ENCODE results near the gene MORN4.
"Not testable (repeated sequence)": the region's sequence is repeated elsewhere in the genome, so short reads cannot be mapped to it uniquely, and the experiment has no call there.

The MORN4 gene

GRCh38 chr10:97659589-97659988 lies 26.3 kb upstream of the MORN4 start:
- Histone ChIP-seq H3K79me2 (ENCODE audit: control insufficient read depth, insufficient read depth, low read length, unreplicated experiment) (peaks cover 4% of the 10 kb centered on the region), H3K36me3 (ENCODE audit: insufficient read depth, low read length) (peaks cover 30% of the 10 kb centered on the region), H3K27ac (ENCODE audit: low read depth, low read length) (no peak overlapping the region)

GRCh38 chr10:97656777-97657176 lies 23.5 kb upstream of the MORN4 start:
- peaks cover 10% of the 10 kb centered on the region for H3K79me2 ChIP-seq (ENCODE audit: control insufficient read depth, insufficient read depth, low read length, unreplicated experiment)
- no peak overlapping the region for H3K27ac ChIP-seq (ENCODE audit: low read depth, low read length)
- H3K4me3 ChIP-seq (ENCODE audit: low read depth, low read length) = no peak overlapping the region
- no peaks in the 10 kb centered on the region for H3K4me1 ChIP-seq (ENCODE audit: control insufficient read depth, insufficient read depth, low read length, unreplicated experiment)
- H2AFZ ChIP-seq (ENCODE audit: low read length, unreplicated experiment) = no peak overlapping the region
- no peaks in the 10 kb centered on the region for H3K27me3 ChIP-seq (ENCODE audit: insufficient read depth, low read length)
- H3K36me3 ChIP-seq (ENCODE audit: insufficient read depth, low read length) = peaks cover 28% of the 10 kb centered on the region

More at GRCh38 chr10:97659589-97659988, 26.3 kb upstream of the MORN4 start:
- Histone ChIP-seq H3K4me1 (ENCODE audit: control insufficient read depth, insufficient read depth, low read length, unreplicated experiment) (no peaks in the 10 kb centered on the region), H3K4me3 (ENCODE audit: low read depth, low read length) (no peak overlapping the region), H3K27me3 (ENCODE audit: insufficient read depth, low read length) (no peaks in the 10 kb centered on the region), H2AFZ (ENCODE audit: low read length, unreplicated experiment) (no peak overlapping the region)

- Histone ChIP-seq H2AFZ (ENCODE audit: low read length, unreplicated experiment) (no peak overlapping the region), H3K79me2 (ENCODE audit: control insufficient read depth, insufficient read depth, low read length, unreplicated experiment) (peaks cover 33% of the 10 kb centered on the region), H3K4me1 (ENCODE audit: control insufficient read depth, insufficient read depth, low read length, unreplicated experiment) (peaks cover 31% of the 10 kb centered on the region), H3K27ac (ENCODE audit: low read depth, low read length) (no peak overlapping the region), H3K36me3 (ENCODE audit: insufficient read depth, low read length) (peaks cover 26% of the 10 kb centered on the region), H3K4me3 (ENCODE audit: low read depth, low read length) (no peak overlapping the region), H3K27me3 (ENCODE audit: insufficient read depth, low read length) (no peaks in the 10 kb centered on the region)
Observed at GRCh38 chr10:97651773-97652172, 18.5 kb upstream of the MORN4 start.

GRCh38 chr10:97650726-97651125 lies 17.4 kb upstream of the MORN4 start:
- Histone ChIP-seq H3K36me3 (ENCODE audit: insufficient read depth, low read length) (peaks cover 21% of the 10 kb centered on the region), H2AFZ (ENCODE audit: low read length, unreplicated experiment) (no peak overlapping the region), H3K79me2 (ENCODE audit: control insufficient read depth, insufficient read depth, low read length, unreplicated experiment) (peaks cover 40% of the 10 kb centered on the region), H3K27ac (ENCODE audit: low read depth, low read length) (no peak overlapping the region; the same call in 1 of the 2 replicates), H3K4me3 (ENCODE audit: low read depth, low read length) (no peak overlapping the region), H3K4me1 (ENCODE audit: control insufficient read depth, insufficient read depth, low read length, unreplicated experiment) (peaks cover 31% of the 10 kb centered on the region), H3K27me3 (ENCODE audit: insufficient read depth, low read length) (no peaks in the 10 kb centered on the region)

- Histone ChIP-seq H3K27ac (ENCODE audit: low read depth, low read length) (peak overlapping the region; percentile 86), H3K36me3 (ENCODE audit: insufficient read depth, low read length) (peaks cover 20% of the 10 kb centered on the region), H3K4me3 (ENCODE audit: low read depth, low read length) (peak overlapping the region; percentile 37; the same call in 1 of the 2 replicates)
Observed at GRCh38 chr10:97649405-97649750, 16.1 kb upstream of the MORN4 start.

GRCh38 chr10:97648562-97649404 lies 15.5 kb upstream of the MORN4 start:
- Histone ChIP-seq H2AFZ (ENCODE audit: low read length, unreplicated experiment) (no peak overlapping the region), H3K27ac (ENCODE audit: low read depth, low read length) (peak overlapping the region; percentile 86), H3K79me2 (ENCODE audit: control insufficient read depth, insufficient read depth, low read length, unreplicated experiment) (peaks cover 54% of the 10 kb centered on the region), H3K4me1 (ENCODE audit: control insufficient read depth, insufficient read depth, low read length, unreplicated experiment) (peaks cover 31% of the 10 kb centered on the region), H3K27me3 (ENCODE audit: insufficient read depth, low read length) (no peaks in the 10 kb centered on the region), H3K36me3 (ENCODE audit: insufficient read depth, low read length) (peaks cover 19% of the 10 kb centered on the region), H3K4me3 (ENCODE audit: low read depth, low read length) (peak overlapping the region; percentile 37)

More at GRCh38 chr10:97649405-97649750, 16.1 kb upstream of the MORN4 start:
- H3K27me3 ChIP-seq (ENCODE audit: insufficient read depth, low read length); H2AFZ ChIP-seq (ENCODE audit: low read length, unreplicated experiment): not testable (repeated sequence)
- Histone ChIP-seq H3K79me2 (ENCODE audit: control insufficient read depth, insufficient read depth, low read length, unreplicated experiment) (peaks cover 48% of the 10 kb centered on the region), H3K4me1 (ENCODE audit: control insufficient read depth, insufficient read depth, low read length, unreplicated experiment) (peaks cover 31% of the 10 kb centered on the region)

GRCh38 chr10:97647556-97647955 lies 14.3 kb upstream of the MORN4 start:
- H3K27me3 ChIP-seq (ENCODE audit: insufficient read depth, low read length) = no peaks in the 10 kb centered on the region
- H3K27ac ChIP-seq (ENCODE audit: low read depth, low read length) = peak overlapping the region; percentile 86
- peaks cover 61% of the 10 kb centered on the region for H3K79me2 ChIP-seq (ENCODE audit: control insufficient read depth, insufficient read depth, low read length, unreplicated experiment)
- peaks cover 25% of the 10 kb centered on the region for H3K36me3 ChIP-seq (ENCODE audit: insufficient read depth, low read length)
- no peak overlapping the region for H3K4me3 ChIP-seq (ENCODE audit: low read depth, low read length)
- H2AFZ ChIP-seq (ENCODE audit: low read length, unreplicated experiment) = no peak overlapping the region
- peaks cover 42% of the 10 kb centered on the region for H3K4me1 ChIP-seq (ENCODE audit: control insufficient read depth, insufficient read depth, low read length, unreplicated experiment)

- H2AFZ ChIP-seq (ENCODE audit: low read length, unreplicated experiment) = no peak overlapping the region
- no peaks in the 10 kb centered on the region for H3K27me3 ChIP-seq (ENCODE audit: insufficient read depth, low read length)
- peaks cover 12% of the 10 kb centered on the region for H3K36me3 ChIP-seq (ENCODE audit: insufficient read depth, low read length)
- H3K4me1 ChIP-seq (ENCODE audit: control insufficient read depth, insufficient read depth, low read length, unreplicated experiment) = peaks cover 34% of the 10 kb centered on the region
- no peak overlapping the region for H3K4me3 ChIP-seq (ENCODE audit: low read depth, low read length)
- no peak overlapping the region for H3K27ac ChIP-seq (ENCODE audit: low read depth, low read length)
- H3K79me2 ChIP-seq (ENCODE audit: control insufficient read depth, insufficient read depth, low read length, unreplicated experiment) = peaks cover 59% of the 10 kb centered on the region
Observed at GRCh38 chr10:97644936-97645335, 11.6 kb upstream of the MORN4 start.

GRCh38 chr10:97643441-97643985 lies 10.2 kb upstream of the MORN4 start:
- Histone ChIP-seq H2AFZ (ENCODE audit: low read length, unreplicated experiment) (no peak overlapping the region), H3K27me3 (ENCODE audit: insufficient read depth, low read length) (no peaks in the 10 kb centered on the region), H3K79me2 (ENCODE audit: control insufficient read depth, insufficient read depth, low read length, unreplicated experiment) (peaks cover 54% of the 10 kb centered on the region), H3K36me3 (ENCODE audit: insufficient read depth, low read length) (peaks cover 12% of the 10 kb centered on the region), H3K4me3 (ENCODE audit: low read depth, low read length) (peak overlapping the region; percentile 98; the same call in 1 of the 2 replicates), H3K27ac (ENCODE audit: low read depth, low read length) (no peak overlapping the region), H3K4me1 (ENCODE audit: control insufficient read depth, insufficient read depth, low read length, unreplicated experiment) (peaks cover 27% of the 10 kb centered on the region)

GRCh38 chr10:97642471-97643159 lies 9.3 kb upstream of the MORN4 start:
- H2AFZ ChIP-seq (ENCODE audit: low read length, unreplicated experiment); H3K27me3 ChIP-seq (ENCODE audit: insufficient read depth, low read length); H3K27ac ChIP-seq (ENCODE audit: low read depth, low read length): not testable (repeated sequence)
- H3K79me2 ChIP-seq (ENCODE audit: control insufficient read depth, insufficient read depth, low read length, unreplicated experiment) = peaks cover 50% of the 10 kb centered on the region
- peaks cover 12% of the 10 kb centered on the region for H3K36me3 ChIP-seq (ENCODE audit: insufficient read depth, low read length)
- H3K4me3 ChIP-seq (ENCODE audit: low read depth, low read length) = peak overlapping the region; percentile 98
- peaks cover 18% of the 10 kb centered on the region for H3K4me1 ChIP-seq (ENCODE audit: control insufficient read depth, insufficient read depth, low read length, unreplicated experiment)
